ENCODE results near the gene ARHGAP44. TPM values are rescaled to one million over a fixed set of nuclear protein-coding genes. Genes with fewer than 3 reads are reported as not detected.

ARHGAP44 gene
- total RNA-seq, 1 donor from 2014 or later, result 5.8 TPM

GRCh38 chr17:13005530-13005929, 216.2 kb downstream of the ARHGAP44 start:
- H3K4me3 ChIP-seq (ENCODE audit: low read depth, low read length), result no peak overlapping the region
- no peak for TF ChIP-seq CTCF (conservative IDR thresholded peaks at IDR 0.05; ENCODE audit: low read depth, low read length)
- no peak for DNase-seq (ENCODE audit: low read depth)

GRCh38 chr17:13008461-13008860, 219.2 kb downstream of the ARHGAP44 start:
- DNase-seq (ENCODE audit: low read depth), result no peak
- no peak overlapping the region for H3K4me3 ChIP-seq (ENCODE audit: low read depth, low read length)
- TF ChIP-seq CTCF (conservative IDR thresholded peaks at IDR 0.05; ENCODE audit: low read depth, low read length), result no peak

GRCh38 chr17:13010959-13011358, 221.7 kb downstream of the ARHGAP44 start:
- no peak overlapping the region for H3K4me3 ChIP-seq (ENCODE audit: low read depth, low read length)
- TF ChIP-seq CTCF (conservative IDR thresholded peaks at IDR 0.05; ENCODE audit: low read depth, low read length), result no peak
- no peak for DNase-seq (ENCODE audit: low read depth)

- TF ChIP-seq CTCF (conservative IDR thresholded peaks at IDR 0.05; ENCODE audit: low read depth, low read length), result no peak
- no peak for DNase-seq (ENCODE audit: low read depth)
- no peak overlapping the region for H3K4me3 ChIP-seq (ENCODE audit: low read depth, low read length)
Observed at GRCh38 chr17:13014801-13015200, 225.5 kb downstream of the ARHGAP44 start.

- H3K4me3 ChIP-seq (ENCODE audit: low read depth, low read length), result peak overlapping the region; percentile 99
- no peak for TF ChIP-seq CTCF (conservative IDR thresholded peaks at IDR 0.05; ENCODE audit: low read depth, low read length)
- DNase-seq (ENCODE audit: low read depth), result no peak
Observed at GRCh38 chr17:13016881-13017654, 227.8 kb downstream of the ARHGAP44 start.

- DNase-seq (ENCODE audit: low read depth), result peak; percentile 89
- peak within 1 kb of the TSS; percentile 99 for H3K4me3 ChIP-seq (ENCODE audit: low read depth, low read length)
- TF ChIP-seq CTCF (conservative IDR thresholded peaks at IDR 0.05; ENCODE audit: low read depth, low read length), result no peak
Observed at GRCh38 chr17:13017655-13018459, 228.6 kb downstream of the ARHGAP44 start, which contains the start of gene ELAC2. Gene ELAC2, minus strand, starts transcription at chr17:13018027. Its CDS starts 80 bp downstream, at chr17:13017947.

Data from epithelial cell of proximal tubule (primary cell).